Neural crest cell (in vitro differentiated cells): ENCODE measurements around the gene TANGO2. TPM values are rescaled to one million over a fixed set of nuclear protein-coding genes. Genes with fewer than 3 reads are reported as not detected.

ENCODE experiments used
- DNase-seq: peaks from one replicate; pipeline ENCODE4 v3.0.0; 2021; ENCODE audit warnings: low read depth, mixed read lengths, low spot score
- H3K27ac Mint-ChIP-seq: one replicate; pipeline ENCODE4 v1.8.0; 2021; ENCODE audit warnings: mild to moderate bottlenecking, mixed read lengths; ENCODE audit not compliant: unreplicated experiment
- H3K27me3 Mint-ChIP-seq: 2 replicates; pipeline ENCODE4 v1.8.0; 2021; ENCODE audit warnings: low read depth, mild to moderate bottlenecking, mixed read lengths
- H3K36me3 Mint-ChIP-seq: 2 replicates; pipeline ENCODE4 v1.8.0; 2021; ENCODE audit warnings: low read depth, mild to moderate bottlenecking, mixed read lengths
- H3K4me1 Mint-ChIP-seq: 2 replicates; pipeline ENCODE4 v1.8.0; 2021; ENCODE audit warnings: mixed read lengths
- H3K4me3 Mint-ChIP-seq: one replicate; pipeline ENCODE4 v1.8.0; 2021; ENCODE audit warnings: mild to moderate bottlenecking, mixed read lengths
- H3K9me3 Mint-ChIP-seq: 2 replicates; pipeline ENCODE4 v1.8.0; 2021; ENCODE audit warnings: mixed read lengths
- CTCF ChIP-seq: fragments of 200-600 bp; sonication (generic); conservative IDR thresholded peaks from 2 replicates; pipeline ENCODE4 v1.5.0; 2021; ENCODE audit warnings: antibody characterized with exemption, mild to moderate bottlenecking
- total RNA-seq: library from RNA; stranded (reverse); gene quantifications from 2 replicates; pipeline ENCODE4 v1.2.1, GENCODE V29; 2021

TANGO2 gene
- total RNA-seq, 1 donor from 2014 or later, result 13.4 TPM

- H3K27ac Mint-ChIP-seq, result no peak overlapping the region
- H3K4me1 Mint-ChIP-seq, result peaks cover 12% of the 10 kb centered on the region
- peaks cover 14% of the 10 kb centered on the region for H3K27me3 Mint-ChIP-seq
- no peak for DNase-seq
- H3K9me3 Mint-ChIP-seq, result no peaks in the 10 kb centered on the region
- no peak for TF ChIP-seq CTCF
- H3K36me3 Mint-ChIP-seq, result peaks cover 9% of the 10 kb centered on the region
- H3K4me3 Mint-ChIP-seq, result peak overlapping the region; percentile 54
These were observed 92.0 kb downstream of the TANGO2 start for GRCh38 chr22:20112623-20113511.

GRCh38 chr22:20113551-20114310 is 92.8 kb downstream of the TANGO2 start:
- Mint-ChIP-seq H3K4me3 (peak overlapping the region; percentile 72), H3K27me3 (peaks cover 12% of the 10 kb centered on the region), H3K9me3 (no peaks in the 10 kb centered on the region), H3K36me3 (peaks cover 12% of the 10 kb centered on the region), H3K27ac (peak overlapping the region; percentile 89), H3K4me1 (peaks cover 20% of the 10 kb centered on the region)
- no peak for TF ChIP-seq CTCF
- DNase-seq, result no peak

GRCh38 chr22:20114506-20115475 is 93.9 kb downstream of the TANGO2 start:
- peak overlapping the region; percentile 89 for H3K27ac Mint-ChIP-seq
- no peak for TF ChIP-seq CTCF

GRCh38 chr22:20115691-20116375 is 94.9 kb downstream of the TANGO2 start, which contains the start of gene RANBP1:
RANBP1 (plus strand) TSS chr22:20116104; CDS start chr22:20116185, 81 bp downstream.
- Mint-ChIP-seq H3K4me1 (peaks cover 34% of the 10 kb centered on the region), H3K9me3 (no peaks in the 10 kb centered on the region), H3K27ac (peak within 1 kb of the TSS; percentile 92), H3K4me3 (peak within 1 kb of the TSS; percentile 95), H3K36me3 (peaks cover 24% of the 10 kb centered on the region), H3K27me3 (peaks cover 12% of the 10 kb centered on the region)
- no peak for TF ChIP-seq CTCF
- no peak for DNase-seq

More at GRCh38 chr22:20114506-20115475, 93.9 kb downstream of the TANGO2 start:
- H3K36me3 Mint-ChIP-seq, result peaks cover 20% of the 10 kb centered on the region
- no peaks in the 10 kb centered on the region for H3K9me3 Mint-ChIP-seq
- peaks cover 30% of the 10 kb centered on the region for H3K4me1 Mint-ChIP-seq
- peak overlapping the region; percentile 95 for H3K4me3 Mint-ChIP-seq
- H3K27me3 Mint-ChIP-seq, result peaks cover 12% of the 10 kb centered on the region
- no peak for DNase-seq
